Muscle of arm (tissue), 12 donors: ENCODE results near the gene PPARGC1A. TPM values are rescaled to one million over a fixed set of nuclear protein-coding genes. Genes with fewer than 3 reads are reported as not detected.

Experiments
- DNase-seq: peaks from one replicate; pipeline ENCODE4 v3.0.0-alpha.2; 2013
- polyA plus RNA-seq, 12 donors: library from polyadenylated mRNA; unstranded; fragments of 120-200 nt; gene quantifications; one replicate each; pipeline ENCODE4 v1.2.1, GENCODE V29; 2013; ENCODE audit not compliant: insufficient read length in 12 of 12

Gene PPARGC1A
- polyA plus RNA-seq, 12 donors = 4.4 to 14.6 (median 8.8) TPM; not detected in 1

DNA sequence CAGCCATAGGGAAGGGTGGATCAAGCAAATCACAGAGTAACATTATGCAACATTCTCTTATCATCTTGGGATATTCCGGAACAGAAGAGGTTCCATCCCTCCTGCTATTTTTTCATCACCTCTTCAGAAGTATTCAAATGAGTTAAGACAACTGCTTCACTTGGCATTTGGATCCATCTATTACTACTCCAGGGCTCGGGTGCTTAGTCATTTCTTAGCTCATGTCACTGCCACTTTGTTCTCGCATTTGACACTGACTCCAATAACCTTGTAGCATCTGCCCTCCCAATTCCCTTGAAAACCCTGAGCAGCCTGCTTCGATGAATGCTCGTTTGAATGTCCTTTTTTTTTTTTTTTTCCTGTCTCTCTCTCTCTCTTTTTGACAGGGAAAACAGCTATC, 114.9 kb downstream of the PPARGC1A start:
- DNase-seq = no peak

DNA sequence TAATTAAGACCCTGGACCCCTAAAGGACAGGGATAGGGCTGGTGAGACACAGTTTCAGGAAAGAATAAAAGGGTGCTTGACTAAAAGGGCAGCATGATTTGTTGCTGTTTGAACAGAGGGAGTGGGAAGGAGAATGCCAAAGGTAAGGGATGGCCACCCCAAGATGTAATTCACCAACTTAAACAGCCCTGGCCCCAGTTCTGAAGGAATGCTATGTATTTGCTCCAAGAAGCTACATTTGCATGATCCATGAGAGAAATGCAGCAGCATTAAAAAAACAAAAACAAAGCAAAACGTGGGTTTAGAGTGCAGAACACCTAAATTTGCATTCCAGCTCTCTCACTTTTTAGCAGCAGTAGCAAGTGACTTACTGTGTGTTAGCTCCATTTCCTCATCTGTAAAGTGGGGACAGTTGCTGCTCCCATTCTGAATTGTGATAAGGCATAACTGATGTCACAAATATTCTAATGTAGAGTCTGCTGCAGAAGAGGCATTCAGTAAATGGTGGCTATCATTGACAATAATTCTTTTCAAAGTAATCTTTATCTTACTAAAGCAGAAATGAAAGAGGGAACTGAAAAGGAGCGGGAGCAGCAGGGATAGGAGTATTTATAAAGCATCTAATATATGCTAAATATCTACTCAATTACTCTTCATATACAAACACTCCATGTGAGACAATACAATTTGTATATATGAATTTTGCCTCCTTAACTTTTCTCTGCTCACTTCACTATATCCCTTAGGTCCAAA, 115.8 kb downstream of the PPARGC1A start:
- DNase-seq = no peak

DNA sequence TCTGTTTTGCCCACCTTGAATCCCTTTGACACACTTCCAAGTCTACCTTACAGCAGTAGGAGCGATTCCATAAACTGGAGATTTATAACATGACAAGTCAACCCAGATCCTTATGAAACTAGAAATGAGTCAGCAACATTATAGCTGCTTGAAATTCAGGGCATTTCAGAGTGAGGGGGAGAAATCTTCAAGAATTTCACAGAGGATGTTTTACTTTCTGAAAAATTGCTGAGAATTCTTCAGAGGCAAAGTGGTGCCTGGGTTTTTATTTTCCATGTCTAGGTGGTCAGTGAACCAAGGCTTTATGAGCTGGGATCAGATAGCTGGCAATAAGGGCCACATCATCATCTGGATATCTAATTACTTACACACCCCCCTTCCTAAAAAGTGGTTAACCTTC, 119.8 kb downstream of the PPARGC1A start:
- no peak for DNase-seq

DNA sequence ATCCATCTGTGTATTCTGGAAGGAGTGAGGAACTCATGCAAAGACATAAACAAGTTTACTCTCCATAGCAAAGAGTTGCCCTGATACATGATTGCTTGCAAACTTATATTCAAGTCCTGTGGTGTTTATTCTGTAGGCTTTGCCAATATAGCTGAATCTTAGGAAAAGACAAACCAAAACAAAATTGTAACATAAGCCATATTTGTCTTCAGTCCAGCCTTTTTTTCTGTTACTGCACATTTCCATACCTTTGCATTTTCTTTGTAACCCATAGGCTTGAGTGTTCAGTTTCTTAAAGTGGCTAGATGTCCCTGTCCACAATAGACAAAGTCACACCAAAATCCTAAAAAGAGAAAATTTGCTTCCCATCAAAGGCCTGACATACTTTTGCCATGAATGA, 120.4 kb downstream of the PPARGC1A start:
- DNase-seq = no peak

DNA sequence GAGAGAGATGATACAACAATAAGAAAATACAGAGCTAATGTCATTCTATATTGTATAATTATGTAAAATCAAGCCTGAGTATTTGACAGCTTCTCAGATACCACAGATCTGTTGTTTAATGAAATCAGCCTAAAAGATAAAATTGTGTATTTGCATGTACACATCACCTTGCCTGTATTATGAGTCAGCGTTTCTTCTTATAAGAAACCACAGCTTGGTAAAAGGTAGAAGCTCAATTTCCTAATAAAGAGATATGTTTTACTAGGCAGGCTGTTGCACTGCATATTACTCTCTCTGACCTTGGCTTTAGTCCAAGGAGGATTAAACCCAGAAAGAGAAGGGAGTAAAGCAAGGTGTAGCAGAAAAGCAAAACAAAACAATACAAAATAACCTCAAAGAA, 121.3 kb downstream of the PPARGC1A start:
- DNase-seq = no peak

DNA sequence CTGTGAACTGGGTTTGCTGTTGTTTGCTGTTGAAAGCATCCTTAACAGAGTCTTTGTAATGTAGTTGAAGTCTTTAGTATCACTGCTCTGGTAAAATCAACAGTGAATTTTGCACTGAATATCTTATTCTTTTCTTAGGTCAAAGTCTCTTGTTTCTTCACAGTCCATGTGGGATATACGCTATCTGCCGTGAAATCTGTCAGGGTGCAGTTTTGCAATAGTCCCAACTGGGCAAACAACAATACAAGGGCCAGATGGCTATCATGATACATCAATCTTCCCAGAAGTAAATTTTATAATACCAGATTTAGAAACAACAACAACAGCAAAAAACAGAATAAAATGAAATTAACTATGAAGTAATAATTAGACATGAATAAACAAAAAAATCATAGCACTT, 123.5 kb downstream of the PPARGC1A start:
- DNase-seq = no peak

DNA sequence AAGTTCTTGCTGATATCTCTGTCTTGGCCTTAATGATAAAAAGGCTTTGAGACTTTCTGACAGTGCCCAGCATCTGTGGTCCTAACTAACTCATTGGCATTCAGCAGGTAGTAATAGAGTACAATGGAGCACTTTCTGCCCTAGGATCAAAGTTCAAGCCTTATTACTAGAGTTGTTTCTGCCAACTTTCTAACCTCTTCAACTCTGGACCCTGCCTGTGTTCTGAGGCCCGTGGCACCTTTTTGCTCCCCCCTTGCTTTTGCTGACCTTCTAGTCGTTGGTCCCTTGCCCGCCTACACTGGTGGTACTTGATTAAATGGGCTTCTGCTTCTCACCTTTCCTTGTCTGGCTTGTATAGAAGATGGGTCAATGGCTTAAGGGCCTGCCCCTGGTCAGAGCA, 126.3 kb downstream of the PPARGC1A start:
- no peak for DNase-seq

DNA sequence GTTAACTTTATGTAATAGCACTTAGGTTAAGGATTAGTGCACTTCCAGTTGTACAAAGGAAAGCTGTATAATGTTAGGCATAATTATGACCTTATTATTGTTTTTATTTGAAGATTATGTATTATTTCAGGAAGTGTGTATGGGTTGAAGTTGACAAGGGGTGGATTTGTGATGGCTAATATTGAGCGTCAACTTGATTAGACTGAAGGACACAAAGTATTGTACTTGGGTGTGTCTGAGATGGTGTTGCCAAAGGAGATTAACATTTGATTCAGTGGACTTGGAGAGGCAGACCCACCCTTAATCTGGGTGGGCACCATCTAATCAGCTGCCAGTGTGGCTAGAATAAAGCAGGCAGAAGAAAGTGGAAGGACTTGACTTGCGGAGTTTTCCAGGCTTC, 127.3 kb downstream of the PPARGC1A start:
- no peak for DNase-seq

DNA sequence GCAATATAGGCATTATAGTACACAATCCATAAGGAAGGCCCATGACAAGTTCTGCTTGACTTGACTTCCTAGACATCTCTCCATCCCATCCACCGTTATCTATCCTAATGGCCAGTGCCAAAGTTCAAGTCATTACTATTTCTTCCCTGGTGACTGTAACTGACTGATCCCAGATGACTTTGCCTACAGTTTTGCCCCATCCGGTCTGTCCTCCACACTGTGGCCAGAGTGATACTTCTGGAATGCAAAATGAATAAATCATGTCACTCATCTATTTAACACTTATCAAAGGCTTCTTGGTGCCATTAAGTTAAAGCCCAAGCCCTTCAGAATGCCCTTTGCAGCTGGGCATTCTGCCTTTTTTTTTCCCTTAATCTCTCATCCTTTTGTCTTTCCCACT, 130.8 kb downstream of the PPARGC1A start:
- DNase-seq = no peak

DNA sequence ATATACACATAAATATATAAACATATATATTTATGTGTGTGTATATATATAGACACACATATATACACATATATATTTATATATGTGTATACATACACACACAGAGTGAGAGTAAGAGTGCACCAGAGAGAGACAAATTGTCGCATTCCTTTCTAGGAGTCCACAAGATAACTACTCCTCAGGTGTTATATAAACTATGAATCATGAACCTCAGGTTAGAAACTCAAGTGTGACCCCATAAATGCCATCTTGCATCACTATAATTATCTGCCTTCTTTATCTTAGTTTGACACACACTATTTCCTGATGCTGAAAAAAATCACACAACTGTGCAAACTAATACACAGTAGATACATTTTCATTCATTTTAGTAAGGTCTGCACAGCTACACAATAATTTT, 135.2 kb downstream of the PPARGC1A start:
- DNase-seq = no peak

DNA sequence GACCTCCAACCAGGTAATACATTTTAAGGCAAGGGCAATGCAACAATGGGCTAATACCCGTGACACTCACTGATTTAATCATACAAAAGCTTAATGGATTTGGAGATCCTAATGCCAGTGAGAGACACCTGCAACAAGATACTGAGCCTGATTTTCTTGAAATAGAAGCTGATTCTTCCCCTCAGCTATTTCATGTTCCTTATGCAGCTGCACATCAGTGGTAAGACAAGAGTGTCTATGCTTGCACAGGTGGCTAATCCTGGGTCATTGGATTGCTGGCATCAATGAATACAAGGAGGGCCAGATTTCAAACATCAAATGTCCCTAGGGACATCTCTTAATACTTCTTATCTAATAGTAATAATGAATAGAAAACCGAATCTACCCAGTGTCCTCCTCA, 139.7 kb downstream of the PPARGC1A start:
- no peak for DNase-seq

DNA sequence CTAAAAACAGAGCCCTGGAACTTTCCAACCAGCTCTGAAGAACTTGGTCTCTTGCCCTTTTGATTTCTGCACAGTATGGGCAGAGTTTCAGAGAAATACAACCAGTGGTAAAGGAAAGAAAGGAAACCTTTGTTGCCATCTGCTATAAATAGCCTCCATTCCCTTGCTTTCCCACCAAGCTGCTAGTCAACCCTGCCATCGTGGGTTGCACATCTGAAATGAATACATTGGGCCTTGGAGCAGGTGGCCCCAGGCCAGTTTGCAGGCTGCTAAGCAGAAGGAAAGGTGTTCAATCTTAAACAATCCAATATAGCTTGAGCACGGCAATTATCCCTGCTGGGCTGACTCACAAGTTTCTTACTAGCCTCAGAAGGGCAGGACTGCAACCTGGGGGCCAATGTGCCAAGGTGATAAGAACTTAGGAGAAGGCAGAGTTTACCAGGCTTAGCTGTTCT, 142.5 kb downstream of the PPARGC1A start:
- DNase-seq = peak; percentile 31

DNA sequence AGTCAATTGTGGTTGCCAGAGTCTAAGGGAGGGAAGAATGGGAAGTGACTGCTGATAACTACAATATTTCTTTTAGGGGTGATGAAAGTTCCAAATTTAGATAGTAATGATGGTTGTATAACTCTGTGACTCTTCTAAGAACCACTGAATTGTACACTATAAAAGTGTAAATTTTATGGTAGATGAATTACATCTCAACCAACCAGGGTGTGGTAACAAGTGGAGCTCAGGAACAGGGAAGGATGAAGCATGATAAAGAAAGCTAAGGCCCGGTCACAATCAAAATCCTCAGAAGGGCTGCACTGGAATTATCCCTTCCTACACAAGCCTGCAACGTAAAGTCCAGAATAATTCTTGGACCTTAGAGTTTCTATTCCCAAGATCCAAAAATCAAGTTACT, 143.2 kb downstream of the PPARGC1A start:
- no peak for DNase-seq

DNA sequence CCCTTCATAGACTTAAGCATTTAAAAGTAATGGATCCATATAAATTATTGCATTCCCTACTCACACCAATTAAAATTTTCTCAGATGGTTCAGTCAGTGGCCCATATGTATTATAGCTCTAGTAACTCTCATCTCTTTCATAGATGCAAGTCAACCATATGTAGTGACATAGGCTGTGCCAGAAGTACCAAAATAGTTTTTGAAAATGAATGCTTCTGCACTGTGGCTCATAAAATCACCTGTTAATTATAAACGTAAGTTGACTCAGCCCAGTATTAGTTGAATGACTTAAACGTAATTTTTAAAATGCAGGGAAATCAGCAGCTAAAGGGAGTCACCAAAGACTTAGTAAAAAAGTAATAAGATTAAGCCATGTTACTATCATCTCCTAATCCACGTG, 143.8 kb downstream of the PPARGC1A start:
- DNase-seq = no peak

DNA sequence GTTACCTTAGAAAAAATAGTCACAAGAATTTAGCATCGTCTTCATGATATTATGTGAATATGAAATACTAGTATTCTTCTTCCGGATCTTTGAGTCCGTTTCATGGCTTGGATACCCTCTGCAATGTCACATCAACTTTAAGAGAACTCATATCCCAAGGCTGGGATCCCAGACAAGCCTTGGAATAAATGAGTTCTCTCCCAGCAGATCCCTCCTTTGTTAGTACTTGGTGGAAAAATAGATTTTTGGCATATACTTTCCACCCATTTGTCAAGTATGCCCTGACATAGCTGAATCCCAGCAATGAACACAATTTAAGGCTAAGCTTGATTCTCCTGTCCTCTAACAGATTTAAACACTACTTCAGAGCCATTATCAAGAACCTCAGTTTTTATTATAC, 144.5 kb downstream of the PPARGC1A start:
- no peak for DNase-seq
